Retina (tissue), 1 donor: ENCODE results near the gene PLD1.
A peak's percentile ranks its signal among the peaks of the same experiment; 100 is the strongest.

Source experiments
- DNase-seq: peaks from one replicate; pipeline ENCODE4 v3.0.0-alpha.2; 2016

PLD1 gene

DNA sequence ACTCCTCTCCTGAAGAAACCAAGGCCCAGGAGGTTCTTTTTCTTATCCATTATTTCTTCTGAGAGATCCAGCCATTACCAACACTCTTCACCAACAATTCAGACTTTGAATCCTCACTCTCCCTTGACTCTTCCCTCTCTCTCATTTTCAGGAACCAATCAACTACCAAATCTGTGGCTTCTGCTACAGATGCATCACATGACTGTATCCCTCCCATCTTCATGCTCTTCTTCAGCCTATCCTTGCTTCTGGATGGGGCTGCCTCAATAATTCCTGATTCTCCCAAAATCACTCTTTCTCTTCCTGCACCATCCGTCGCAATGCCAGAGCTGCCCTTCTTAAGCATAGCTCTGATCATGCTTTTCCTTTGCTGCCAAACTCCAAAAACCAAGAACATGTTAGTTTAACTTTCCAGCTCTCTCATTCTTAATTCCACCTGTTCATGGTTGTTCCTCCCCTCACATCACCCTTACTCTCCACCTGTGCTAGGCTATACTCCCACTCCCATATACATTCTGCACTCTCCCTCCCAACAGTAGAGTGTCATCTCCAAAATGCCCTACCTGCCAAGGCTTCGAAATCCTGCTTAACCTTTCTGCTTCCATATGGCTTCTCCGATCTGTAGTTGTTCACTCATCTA lies 13.5 kb downstream of the PLD1 start:
- no peak for DNase-seq

- DNase-seq: no peak
Observed at GRCh38 chr3:171792531-171792930, 17.8 kb downstream of the PLD1 start.

- no peak for DNase-seq
Observed at GRCh38 chr3:171791692-171792076, 18.6 kb downstream of the PLD1 start.

DNA sequence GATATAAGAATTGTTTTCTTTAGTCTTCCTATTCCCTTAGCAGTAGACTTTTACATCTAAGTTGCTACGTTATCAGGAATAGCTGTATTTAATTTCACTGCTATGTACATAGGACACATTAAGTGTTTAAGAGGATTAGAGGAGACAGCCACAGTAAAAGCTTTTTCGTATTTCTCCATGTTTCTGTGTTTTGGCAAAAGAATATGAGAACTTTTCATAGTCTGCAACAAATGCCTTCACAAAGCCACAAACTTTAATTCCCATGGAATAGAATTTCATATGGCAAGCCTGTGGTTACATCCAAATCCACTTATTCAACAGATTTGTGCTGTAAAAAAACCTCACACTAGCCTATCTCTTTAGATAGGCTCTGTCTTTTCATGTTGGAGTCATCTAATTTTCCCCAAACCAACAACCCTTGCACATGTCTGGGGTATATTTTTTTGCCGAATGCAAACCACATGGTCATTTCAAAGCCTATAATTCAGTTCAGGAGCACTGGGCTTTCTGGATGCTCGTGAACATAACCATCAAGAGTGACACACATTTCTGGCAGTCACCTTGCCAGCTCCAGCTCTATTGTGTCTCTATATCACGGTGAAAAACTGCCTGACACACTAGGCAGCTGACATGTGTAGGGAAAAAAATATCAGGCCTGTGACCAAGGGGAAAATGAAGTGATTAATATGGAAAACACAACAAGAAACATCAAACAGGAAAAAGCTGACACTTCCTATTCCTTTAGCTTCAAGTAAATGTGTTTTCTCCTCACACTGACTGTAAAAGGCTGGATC lies 19.2 kb downstream of the PLD1 start:
- DNase-seq: no peak

DNA sequence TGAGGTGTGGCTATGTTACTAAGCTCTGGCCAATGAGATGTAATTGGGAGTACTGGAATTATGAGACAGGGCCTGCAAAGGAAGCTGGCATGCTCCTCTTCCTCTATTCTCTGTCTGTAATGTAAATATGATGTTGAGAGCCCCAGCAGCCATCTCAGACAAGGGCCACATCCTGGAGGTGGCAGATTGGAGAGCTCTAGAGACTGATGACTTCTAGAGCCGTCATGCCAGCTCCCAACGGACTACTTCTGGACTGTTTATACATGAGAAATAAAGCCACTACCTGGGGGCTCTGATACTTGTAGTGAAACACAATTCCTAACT lies 19.7 kb downstream of the PLD1 start:
- no peak for DNase-seq

GRCh38 chr3:171789759-171790505 lies 20.4 kb downstream of the PLD1 start:
- DNase-seq: no peak

DNA sequence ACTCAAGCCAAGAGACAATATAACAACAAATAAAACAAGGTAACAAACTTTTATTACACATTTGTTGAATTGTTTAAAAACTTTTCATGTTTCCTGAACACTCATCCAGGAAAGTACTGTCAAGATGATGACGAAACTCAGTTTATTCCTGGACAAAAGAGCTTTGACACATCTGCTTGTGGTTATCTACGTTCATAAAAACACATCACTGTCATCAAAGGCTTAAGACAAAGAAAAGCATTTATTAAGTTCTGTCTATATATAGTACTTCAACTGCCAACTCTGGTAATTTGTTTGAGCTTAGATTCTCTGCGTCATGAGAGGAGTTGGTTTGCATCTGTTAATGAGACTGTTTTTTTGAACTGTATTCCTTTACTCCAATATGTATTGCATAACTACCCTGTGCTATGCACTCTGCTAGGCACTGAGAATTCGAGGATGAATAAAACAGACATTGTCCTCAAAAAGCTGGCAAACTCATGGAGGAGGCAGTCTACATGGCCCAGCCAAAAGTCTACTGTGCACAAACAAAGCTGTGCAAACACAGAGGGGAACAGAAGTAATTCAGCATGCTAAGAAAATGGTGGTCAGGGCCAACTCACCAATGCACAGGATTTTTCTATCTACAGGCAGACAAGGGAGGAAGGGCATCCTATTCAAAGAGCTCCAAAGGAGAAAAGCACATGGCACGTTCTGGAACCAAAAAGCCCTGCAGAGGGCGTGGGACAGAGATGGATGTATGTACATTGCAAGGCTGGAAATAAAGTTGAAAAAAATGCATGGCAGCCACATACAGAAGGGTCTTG lies 21.5 kb downstream of the PLD1 start:
- no peak for DNase-seq

- DNase-seq: no peak
Observed at GRCh38 chr3:171786997-171787396, 23.3 kb downstream of the PLD1 start.

DNA sequence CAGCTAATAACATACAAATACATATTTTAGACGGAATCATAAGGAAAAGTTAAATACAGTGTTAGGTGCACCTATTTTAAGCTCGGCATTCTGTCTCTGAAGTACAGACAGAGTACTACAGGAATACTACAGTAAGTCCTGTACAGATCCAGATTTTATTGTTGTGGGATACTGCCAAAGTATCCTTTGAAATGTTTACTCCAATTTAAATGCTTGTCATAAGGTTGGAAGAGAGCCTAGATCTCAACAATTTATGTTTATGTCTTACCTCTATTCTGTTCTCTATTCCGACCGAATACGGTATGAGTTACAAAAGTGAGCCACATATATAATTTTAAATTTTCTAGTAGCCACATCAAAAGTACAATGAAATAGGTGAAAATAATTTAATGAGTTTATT lies 25.3 kb downstream of the PLD1 start:
- no peak for DNase-seq

DNA sequence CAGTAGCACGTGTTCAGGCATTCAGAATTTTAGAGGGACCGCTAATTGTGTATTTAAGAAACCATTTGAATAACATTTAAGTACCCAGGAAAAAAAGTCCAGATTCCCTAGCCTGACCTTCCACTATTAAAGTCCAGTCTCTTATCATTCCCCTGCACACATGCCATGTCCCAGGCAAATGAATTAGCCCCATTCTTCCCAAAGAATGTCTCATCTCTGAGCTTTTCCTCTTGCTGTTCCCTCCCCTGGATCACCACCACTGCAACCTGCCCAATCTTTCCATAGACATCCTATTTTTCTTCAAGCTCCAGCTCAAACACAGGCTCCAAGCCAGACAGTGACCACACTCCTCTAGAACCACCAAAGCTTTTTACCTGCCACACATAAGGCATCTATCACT lies 25.9 kb downstream of the PLD1 start:
- no peak for DNase-seq

DNA sequence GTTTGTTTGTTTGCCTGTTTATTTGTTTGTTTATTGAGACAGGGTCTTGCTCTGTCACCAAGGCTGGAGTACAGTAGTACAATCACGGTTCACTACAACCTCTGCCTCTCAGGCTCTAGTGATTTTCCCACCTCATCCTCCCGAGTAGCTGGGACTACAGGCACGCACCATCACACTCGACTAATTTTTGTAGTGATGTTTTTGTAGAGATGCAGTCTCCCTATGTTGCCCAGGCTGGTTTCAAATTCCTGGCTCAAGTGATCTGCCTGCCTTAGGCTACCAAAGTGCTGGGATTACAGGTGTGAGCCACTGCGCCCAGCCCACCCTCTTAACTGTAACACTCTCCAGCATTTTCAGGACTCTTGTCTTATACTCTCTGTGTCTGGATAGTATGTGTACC lies 26.7 kb downstream of the PLD1 start:
- no peak for DNase-seq

DNA sequence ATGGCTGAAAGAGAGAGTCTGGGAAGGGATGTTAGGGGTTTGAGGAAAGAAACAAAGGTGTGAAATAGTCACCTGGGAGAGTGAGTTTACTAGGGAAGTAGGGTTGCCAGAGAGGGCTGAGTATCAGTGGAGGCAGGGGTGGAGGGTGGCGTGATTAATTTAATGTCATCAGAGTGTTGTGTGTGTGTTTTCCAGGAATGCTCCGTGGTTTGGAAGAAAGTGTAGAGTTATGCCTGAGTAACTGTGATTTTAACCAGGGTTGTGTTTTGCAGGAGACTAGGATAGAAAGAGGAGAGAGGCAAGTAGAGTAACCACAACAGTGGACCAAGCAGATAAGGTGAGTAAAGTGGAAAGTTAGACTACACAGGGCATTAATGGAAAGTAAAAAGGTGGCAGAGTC lies 27.2 kb downstream of the PLD1 start:
- DNase-seq: no peak

DNA sequence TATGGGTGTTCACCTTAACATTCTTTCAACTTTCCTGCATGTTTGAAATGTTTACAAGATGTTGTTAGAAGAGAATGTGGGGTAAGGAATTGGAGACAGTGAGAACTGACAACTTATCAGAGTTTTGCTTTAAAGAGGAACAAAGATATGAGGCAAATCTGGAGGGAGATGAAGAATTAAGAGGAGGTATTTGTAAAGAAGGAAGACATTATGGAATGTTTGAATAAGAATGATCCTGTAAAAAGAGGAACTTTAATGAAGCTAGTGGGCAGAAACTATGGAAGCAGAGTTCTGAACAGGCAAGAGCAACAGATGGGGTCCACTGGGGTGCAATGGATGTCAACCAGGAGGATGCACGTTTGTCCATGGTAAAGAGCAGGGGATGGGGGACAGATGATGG lies 27.7 kb downstream of the PLD1 start:
- no peak for DNase-seq

- DNase-seq: no peak
Observed at GRCh38 chr3:171781711-171782127, 28.6 kb downstream of the PLD1 start.

- no peak for DNase-seq
Observed at GRCh38 chr3:171778493-171778892, 31.8 kb downstream of the PLD1 start.

- DNase-seq: no peak
Observed at GRCh38 chr3:171777596-171777995, 32.7 kb downstream of the PLD1 start.

- DNase-seq: peak; percentile 17
Observed at GRCh38 chr3:171776839-171777583, 33.3 kb downstream of the PLD1 start.

DNA sequence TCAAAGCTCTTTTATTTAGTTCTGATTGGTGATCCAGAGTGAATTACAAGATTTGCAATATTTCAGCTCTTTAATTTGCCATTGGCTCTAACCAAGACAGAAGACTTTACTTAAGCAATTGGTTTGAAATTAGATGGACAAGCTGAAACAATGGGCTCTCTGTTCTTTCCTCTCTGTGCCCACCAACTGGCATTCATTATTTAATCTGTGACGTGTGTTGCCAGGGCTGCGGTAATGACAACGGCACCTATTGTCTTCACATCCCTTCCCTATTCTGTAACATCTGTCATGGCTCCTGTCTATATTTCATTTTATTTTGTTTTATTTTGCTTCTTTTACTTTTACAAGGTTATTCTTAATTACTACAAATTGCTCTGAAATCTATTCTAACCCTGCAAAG lies 33.9 kb downstream of the PLD1 start:
- peak; percentile 42 for DNase-seq

- DNase-seq: no peak
Observed at GRCh38 chr3:171775943-171776342, 34.3 kb downstream of the PLD1 start.

DNA sequence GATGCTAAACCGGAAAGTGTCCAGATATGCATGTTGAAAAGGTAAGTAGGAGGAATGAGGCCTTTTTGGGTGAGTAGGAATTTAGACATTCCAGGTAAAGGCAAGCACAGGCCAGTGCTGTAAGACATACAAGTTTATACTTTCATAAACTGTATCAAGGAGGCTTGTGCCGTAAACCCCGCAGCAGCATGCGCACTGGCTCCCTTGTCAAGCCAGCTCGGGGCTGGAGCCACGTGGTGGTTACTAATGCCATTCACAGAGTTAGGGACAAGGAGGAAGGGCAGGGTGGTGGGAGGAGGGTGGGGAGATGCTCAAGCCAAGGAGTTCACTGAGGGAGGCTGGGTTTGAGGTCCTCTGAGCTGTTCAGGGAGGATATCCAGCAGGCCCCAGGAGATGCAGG lies 35.8 kb downstream of the PLD1 start:
- no peak for DNase-seq

- DNase-seq: peak; percentile 61
Observed at GRCh38 chr3:171772427-171773056, 37.7 kb downstream of the PLD1 start.
